T-cell (primary cell): ENCODE measurements around the gene ATP8A1. TPM values are rescaled to one million over a fixed set of nuclear protein-coding genes. Genes with fewer than 3 reads are reported as not detected.
"Not testable (repeated sequence)": the region's sequence is repeated elsewhere in the genome, so short reads cannot be mapped to it uniquely, and the experiment has no call there.

Experiments used
- ATAC-seq, 4 experiments: fragments of 200-7000 bp in 3 of 4; fragments of 150-1000 bp in 1 of 4; cut with Tn5 transposase; replicated peaks in 1 of 4; 1 replicate in 3 of 4; 2 replicates in 1 of 4; pipeline ENCODE4 v1.10.0; 2021; ENCODE audit warnings: moderate library complexity in 3 of 4, mild to moderate bottlenecking in 2 of 4, moderate number of reproducible peaks in 1 of 4
- CTCF ChIA-PET, 2 donors: fragments of 300-600 bp; sonication (Branson Sonifier 250); formaldehyde crosslinking; loops; one replicate each; lab custom pipeline; 2022; ENCODE audit warnings: antibody characterized with exemption in 2 of 2; lab: Charles Lee
- POLR2A ChIA-PET, 2 donors: fragments of 300-600 bp; sonication (Branson Sonifier 250); formaldehyde crosslinking; loops; one replicate each; lab custom pipeline; 2022; ENCODE audit warnings: antibody characterized with exemption in 2 of 2; lab: Charles Lee
- DNase-seq, 35 experiments: peaks; one replicate each; pipeline versions ENCODE4 v3.0.0 to v3.0.0-alpha.2; 2013 to 2023
- H3K27ac ChIP-seq: one replicate; pipeline ENCODE4 v1.5.1; 2013; ENCODE audit warnings: low read length
- H3K27me3 ChIP-seq, 2 experiments: replicated peaks in 1 of 2; 1 replicate in 1 of 2; 2 replicates in 1 of 2; pipeline versions ENCODE4 v1.6.1 to v1.7.0; 2013; ENCODE audit warnings: low read length in 1 of 2, mixed read lengths in 1 of 2; ENCODE audit not compliant: control insufficient read depth in 2 of 2, insufficient read depth in 2 of 2; ENCODE audit errors: extremely low read depth in 1 of 2
- H3K36me3 ChIP-seq, 2 donors: 1 replicate in 1 of 2; 2 replicates in 1 of 2; pipeline versions ENCODE4 v1.6.1 to v1.7.0; 2013; ENCODE audit warnings: low read length in 1 of 2; ENCODE audit not compliant: control insufficient read depth in 2 of 2, insufficient read depth in 1 of 2; ENCODE audit errors: extremely low read depth in 1 of 2
- H3K4me1 ChIP-seq, 2 experiments: 1 replicate in 1 of 2; 2 replicates in 1 of 2; pipeline versions ENCODE4 v1.6.1 to v1.7.0; 2013; ENCODE audit warnings: low read length in 2 of 2, mixed read lengths in 1 of 2; ENCODE audit not compliant: insufficient read depth in 2 of 2, control insufficient read depth in 1 of 2; ENCODE audit errors: extremely low read depth in 1 of 2
- H3K4me3 ChIP-seq, 2 donors: 1 replicate in 1 of 2; 2 replicates in 1 of 2; pipeline versions ENCODE4 v1.5.1 to v1.7.0; 2013; ENCODE audit warnings: mild to moderate bottlenecking in 2 of 2, low read length in 1 of 2, moderate library complexity in 1 of 2; ENCODE audit not compliant: control insufficient read depth in 1 of 2; ENCODE audit errors: extremely low read depth in 1 of 2
- H3K9me3 ChIP-seq: 2 replicates; pipeline ENCODE4 v1.7.0; 2013
- H3K27ac Mint-ChIP-seq, 2 donors: one replicate each; pipeline ENCODE4 v1.8.0; 2020 to 2021; ENCODE audit warnings: mild to moderate bottlenecking in 2 of 2, mixed read lengths in 2 of 2
- H3K27me3 Mint-ChIP-seq, 2 donors: one replicate each; pipeline ENCODE4 v1.8.0; 2021 to 2022; ENCODE audit warnings: mixed read lengths in 2 of 2
- H3K36me3 Mint-ChIP-seq: one replicate; pipeline ENCODE4 v1.8.0; 2021; ENCODE audit warnings: mixed read lengths
- H3K4me1 Mint-ChIP-seq, 3 donors: one replicate each; pipeline ENCODE4 v1.8.0; 2020 to 2022; ENCODE audit warnings: mixed read lengths in 3 of 3, mild to moderate bottlenecking in 1 of 3
- H3K4me3 Mint-ChIP-seq, 3 donors: one replicate each; pipeline ENCODE4 v1.8.0; 2020 to 2022; ENCODE audit warnings: mild to moderate bottlenecking in 3 of 3, mixed read lengths in 3 of 3, moderate library complexity in 3 of 3
- H3K9me3 Mint-ChIP-seq, 3 donors: one replicate each; pipeline ENCODE4 v1.8.0; 2020 to 2022; ENCODE audit warnings: mixed read lengths in 3 of 3
- WGBS: methylation state at CpG from one replicate; pipeline ENCODE4 v1.1.5; 2013; ENCODE audit warnings: missing lambda C conversion rate; ENCODE audit not compliant: insufficient coverage; 5-methylcytosine and 5-hydroxymethylcytosine counted together
- total RNA-seq, 35 experiments: library from RNA in 6 of 35; stranded (reverse) in 6 of 35; fragments of 120-200 nt in 1 of 35; gene quantifications; one replicate each; pipeline versions ENCODE4 v1.2.1 to v1.2.4 and lab custom pipeline; 2013 to 2026

ATP8A1 gene
- total RNA-seq, 5 donors from 2014 or later (not counting 1 experiment from before 2014, with no cell fraction given), result 33.7 to 73.2 (median 47.8) TPM

- Mint-ChIP-seq H3K27me3 (no peaks in the 10 kb centered on the region), H3K4me1 (no peaks in the 10 kb centered on the region), H3K9me3 (no peaks in the 10 kb centered on the region), H3K27ac (no peak overlapping the region), H3K36me3 (peaks cover 55% of the 10 kb centered on the region), H3K4me3 (no peak overlapping the region)
- Histone ChIP-seq H3K36me3 (peaks cover 0 to 3% of the 10 kb centered on the region in 2 donors), H3K27ac (no peak overlapping the region), H3K4me1 (no peaks in the 10 kb centered on the region), H3K27me3 (no peaks in the 10 kb centered on the region), H3K4me3 (no peak overlapping the region), H3K9me3 (no peaks in the 10 kb centered on the region)
- no peak for DNase-seq
- POLR2A ChIA-PET, result no interaction called here
- ATAC-seq, result no peak
- CTCF ChIA-PET, result no interaction called here
- WGBS, result 80% methylated on average over 1 of the region's 3 CpGs
These were observed 183.7 kb downstream of the ATP8A1 start for GRCh38 chr4:42473071-42473684.

GRCh38 chr4:42471896-42472295 lies 185.0 kb downstream of the ATP8A1 start:
- H3K27ac ChIP-seq, result no peak overlapping the region
- Mint-ChIP-seq H3K9me3 (no peaks in the 10 kb centered on the region), H3K36me3 (peaks cover 56% of the 10 kb centered on the region), H3K27ac (no peak overlapping the region), H3K27me3 (no peaks in the 10 kb centered on the region), H3K4me1 (no peaks in the 10 kb centered on the region), H3K4me3 (no peak overlapping the region)
- WGBS, result 100% methylated on average over 1 of the region's 3 CpGs
- H3K4me1 ChIP-seq, result no peaks in the 10 kb centered on the region
- POLR2A ChIA-PET, result interaction anchor here in 1 of 2 donors (0.5 to 0.7 kb wide), 2 partner anchors 11 to 24 kb away, joined by 4 to 6 read pairs; no protein-coding TSS in a partner anchor
- peaks cover 0 to 3% of the 10 kb centered on the region in 2 donors for H3K36me3 ChIP-seq
- no peaks in the 10 kb centered on the region for H3K27me3 ChIP-seq
- no peak for DNase-seq
- ATAC-seq, result no peak
- no peaks in the 10 kb centered on the region for H3K9me3 ChIP-seq
- H3K4me3 ChIP-seq, result no peak overlapping the region
- CTCF ChIA-PET, result interaction anchor here in 1 of 2 donors (0.5 to 0.6 kb wide), 2 partner anchors 29 to 281 kb away, joined by 3 to 4 read pairs; no protein-coding TSS in a partner anchor

- Mint-ChIP-seq H3K4me3 (no peak overlapping the region), H3K27me3 (no peaks in the 10 kb centered on the region), H3K27ac (no peak overlapping the region), H3K9me3 (no peaks in the 10 kb centered on the region), H3K36me3 (peaks cover 50% of the 10 kb centered on the region), H3K4me1 (no peaks in the 10 kb centered on the region)
- Histone ChIP-seq H3K4me1 (no peaks in the 10 kb centered on the region), H3K9me3 (no peaks in the 10 kb centered on the region), H3K27ac (no peak overlapping the region), H3K4me3 (no peak overlapping the region), H3K36me3 (peaks cover 0 to 7% of the 10 kb centered on the region in 2 donors), H3K27me3 (no peaks in the 10 kb centered on the region)
- no peak for DNase-seq
- WGBS, result 100% methylated on average over 2 of the region's 5 CpGs
- ChIA-PET CTCF (interaction anchor here in 1 of 2 donors (0.6 kb wide), 1 partner anchor 76 kb away, joined by 3 read pairs; no protein-coding TSS in a partner anchor), POLR2A (interaction anchor here in 1 of 2 donors (0.8 kb wide), 1 partner anchor 114 kb away, joined by 3 read pairs; no protein-coding TSS in a partner anchor)
- ATAC-seq, result no peak
These were observed 186.9 kb downstream of the ATP8A1 start for GRCh38 chr4:42470023-42470422.

GRCh38 chr4:42467777-42468176 lies 189.1 kb downstream of the ATP8A1 start:
- H3K27me3 Mint-ChIP-seq, H3K9me3 ChIP-seq, H3K4me3 ChIP-seq, CTCF ChIA-PET, H3K4me3 Mint-ChIP-seq, H3K27me3 ChIP-seq, H3K4me1 Mint-ChIP-seq, H3K27ac Mint-ChIP-seq, H3K27ac ChIP-seq, H3K9me3 Mint-ChIP-seq, DNase-seq, POLR2A ChIA-PET, ATAC-seq, H3K4me1 ChIP-seq: not testable (repeated sequence)
- H3K36me3 Mint-ChIP-seq, result peaks cover 48% of the 10 kb centered on the region
- WGBS, result no CpG with 5 or more reads among the region's 3 CpGs
- H3K36me3 ChIP-seq, result peaks cover 0 to 25% of the 10 kb centered on the region in 2 donors

GRCh38 chr4:42466273-42466844 lies 190.5 kb downstream of the ATP8A1 start:
- H3K27ac Mint-ChIP-seq, result no peak overlapping the region
- CTCF ChIA-PET, result no interaction called here

DNA sequence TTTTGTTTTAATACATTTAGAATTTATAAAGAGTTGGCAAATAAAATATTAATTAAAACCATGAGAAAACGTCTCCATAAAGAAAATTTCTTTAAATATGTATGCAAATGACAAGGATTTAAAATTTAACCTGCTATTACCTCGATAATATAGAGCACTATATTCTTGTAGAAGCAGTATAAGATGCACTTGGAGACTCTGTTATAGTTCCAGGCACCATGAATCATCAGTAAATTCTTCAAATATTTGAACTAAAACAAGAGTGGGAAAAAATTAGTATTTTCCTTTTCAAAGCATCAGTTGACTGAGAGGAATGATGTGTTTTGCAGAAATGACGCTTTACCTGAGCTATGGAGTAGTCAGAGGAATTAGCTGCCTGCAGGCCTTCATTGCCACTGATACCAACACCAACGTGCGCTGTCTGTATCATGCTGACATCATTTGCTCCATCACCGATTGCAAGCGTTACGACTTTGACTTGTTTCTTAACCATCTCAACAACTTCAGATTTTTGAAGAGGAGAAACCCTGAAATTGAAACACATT lies 192.3 kb downstream of the ATP8A1 start:
- ChIA-PET POLR2A (no interaction called here), CTCF (interaction anchor here (0.6 to 0.7 kb wide), 2 partner anchors 14 to 88 kb away, joined by 4 read pairs; no protein-coding TSS in a partner anchor)
- Mint-ChIP-seq H3K4me1 (peaks cover 0 to 6% (median 0%) of the 10 kb centered on the region in 3 donors), H3K27me3 (no peaks in the 10 kb centered on the region), H3K36me3 (peaks cover 54% of the 10 kb centered on the region), H3K9me3 (no peaks in the 10 kb centered on the region), H3K4me3 (no peak overlapping the region), H3K27ac (no peak overlapping the region)
- H3K4me3 ChIP-seq, result no peak overlapping the region
- H3K27me3 ChIP-seq, result no peaks in the 10 kb centered on the region
- no peak overlapping the region for H3K27ac ChIP-seq
- H3K4me1 ChIP-seq, result no peaks in the 10 kb centered on the region
- H3K36me3 ChIP-seq, result peaks cover 0 to 36% of the 10 kb centered on the region in 2 donors
- ATAC-seq (no peak), DNase-seq (no peak)
- 90% methylated on average over 2 of the region's 8 CpGs for WGBS
- H3K9me3 ChIP-seq, result no peaks in the 10 kb centered on the region

More at GRCh38 chr4:42466273-42466844, 190.5 kb downstream of the ATP8A1 start:
- POLR2A ChIA-PET, result no interaction called here
- Histone ChIP-seq H3K9me3 (no peaks in the 10 kb centered on the region), H3K4me1 (no peaks in the 10 kb centered on the region), H3K27ac (no peak overlapping the region), H3K4me3 (no peak overlapping the region), H3K27me3 (no peaks in the 10 kb centered on the region), H3K36me3 (peaks cover 0 to 31% of the 10 kb centered on the region in 2 donors)
- 83% methylated on average over 1 of the region's 2 CpGs for WGBS
- Mint-ChIP-seq H3K4me3 (no peak overlapping the region), H3K4me1 (peaks cover 0 to 6% (median 0%) of the 10 kb centered on the region in 3 donors), H3K9me3 (no peaks in the 10 kb centered on the region), H3K27me3 (no peaks in the 10 kb centered on the region), H3K36me3 (peaks cover 52% of the 10 kb centered on the region)
- DNase-seq, result no peak
- no peak for ATAC-seq
